GM21528 (cell line): ENCODE data around the gene NT5C2.
"Not testable (repeated sequence)": the region's sequence is repeated elsewhere in the genome, so short reads cannot be mapped to it uniquely, and the experiment has no call there.

Source experiments
- ATAC-seq: cut with Tn5 transposase; IDR thresholded peaks from one replicate; pipeline ENCODE4 v1.9.1; 2021; ENCODE audit warnings: mild to moderate bottlenecking, moderate library complexity; ENCODE audit not compliant: unreplicated experiment, low FRiP score

NT5C2 gene

GRCh38 chr10:103203466-103203865 lies 10.4 kb upstream of the NT5C2 start:
- no peak for ATAC-seq

GRCh38 chr10:103202319-103202718 lies 9.2 kb upstream of the NT5C2 start:
- no peak for ATAC-seq

- no peak for ATAC-seq
Measured at GRCh38 chr10:103199488-103199887, 6.4 kb upstream of the NT5C2 start.

GRCh38 chr10:103198648-103199047 lies 5.6 kb upstream of the NT5C2 start:
- no peak for ATAC-seq

- ATAC-seq: no peak
Measured at GRCh38 chr10:103197903-103198302, 4.8 kb upstream of the NT5C2 start.

GRCh38 chr10:103197174-103197573 lies 4.1 kb upstream of the NT5C2 start:
- ATAC-seq: no peak

GRCh38 chr10:103196516-103196915 lies 3.4 kb upstream of the NT5C2 start:
- no peak for ATAC-seq

- ATAC-seq: no peak
Measured at GRCh38 chr10:103193820-103194529, 903 bp upstream of the NT5C2 start.

- ATAC-seq: peak; percentile 62
Measured at GRCh38 chr10:103192451-103193106, 493 bp downstream of the NT5C2 start.

GRCh38 chr10:103192089-103192450 lies 1.0 kb downstream of the NT5C2 start:
- ATAC-seq: no peak

GRCh38 chr10:103191198-103191597 lies 1.9 kb downstream of the NT5C2 start:
- ATAC-seq: not testable (repeated sequence)

- ATAC-seq: no peak
Measured at GRCh38 chr10:103188853-103189252, 4.2 kb downstream of the NT5C2 start.

- ATAC-seq: no peak
Measured at GRCh38 chr10:103186128-103186527, 6.9 kb downstream of the NT5C2 start.

GRCh38 chr10:103184615-103185014 lies 8.5 kb downstream of the NT5C2 start:
- no peak for ATAC-seq

GRCh38 chr10:103183991-103184451 lies 9.1 kb downstream of the NT5C2 start:
- not testable (repeated sequence) for ATAC-seq

- no peak for ATAC-seq
Measured at GRCh38 chr10:103181244-103181643, 11.8 kb downstream of the NT5C2 start.

GRCh38 chr10:103180491-103180890 lies 12.6 kb downstream of the NT5C2 start:
- no peak for ATAC-seq

- no peak for ATAC-seq
Measured at GRCh38 chr10:103177123-103177522, 15.9 kb downstream of the NT5C2 start.

GRCh38 chr10:103175580-103176285 lies 17.3 kb downstream of the NT5C2 start:
- no peak for ATAC-seq

- ATAC-seq: not testable (repeated sequence)
Measured at GRCh38 chr10:103174324-103174723, 18.7 kb downstream of the NT5C2 start.

- no peak for ATAC-seq
Measured at GRCh38 chr10:103171278-103171677, 21.8 kb downstream of the NT5C2 start.
